Naive thymus-derived CD4-positive, alpha-beta T cell (primary cell): Measurements from ENCODE around the gene GNG12. TPM values are rescaled to one million over a fixed set of nuclear protein-coding genes. Genes with fewer than 3 reads are reported as not detected.

Source experiments
- ATAC-seq: fragments of 150-1000 bp; cut with Tn5 transposase; 2 replicates; pipeline ENCODE4 v1.10.0; 2021; ENCODE audit warnings: mild to moderate bottlenecking, moderate library complexity
- CTCF ChIA-PET: fragments of 350-600 bp; sonication (Branson Sonifier 250); formaldehyde crosslinking; loops from one replicate; lab custom pipeline; 2021; ENCODE audit warnings: antibody characterized with exemption; lab: Charles Lee
- POLR2A ChIA-PET: fragments of 350-600 bp; sonication (Branson Sonifier 250); formaldehyde crosslinking; loops from one replicate; lab custom pipeline; 2021; ENCODE audit warnings: antibody characterized with exemption, inconsistent platforms; lab: Charles Lee
- DNase-seq, 9 donors: peaks; one replicate each; pipeline versions ENCODE4 v3.0.0 to v3.0.0-alpha.2; 2020 to 2022; ENCODE audit warnings: mixed read lengths in 1 of 9
- H3K27ac ChIP-seq: one replicate; pipeline ENCODE4 v1.7.0; 2013; ENCODE audit warnings: mild to moderate bottlenecking, low read depth, low read length, moderate library complexity
- H3K27me3 ChIP-seq, 2 donors: one replicate each; pipeline ENCODE4 v1.7.0; 2013; ENCODE audit warnings: low read length in 2 of 2, mild to moderate bottlenecking in 2 of 2, moderate library complexity in 2 of 2; ENCODE audit not compliant: control insufficient read depth in 2 of 2, insufficient read depth in 2 of 2
- H3K36me3 ChIP-seq, 3 experiments: 1 replicate in 2 of 3; 2 replicates in 1 of 3; pipeline ENCODE4 v1.7.0; 2013; ENCODE audit warnings: low read length in 3 of 3, mild to moderate bottlenecking in 3 of 3, moderate library complexity in 1 of 3; ENCODE audit not compliant: insufficient read depth in 3 of 3, control insufficient read depth in 2 of 3
- H3K4me1 ChIP-seq, 2 donors: one replicate each; pipeline ENCODE4 v1.7.0; 2013; ENCODE audit warnings: low read length in 2 of 2, mild to moderate bottlenecking in 2 of 2, moderate library complexity in 1 of 2; ENCODE audit not compliant: control insufficient read depth in 2 of 2, insufficient read depth in 2 of 2
- H3K4me3 ChIP-seq: 2 replicates; pipeline ENCODE4 v1.7.0; 2013; ENCODE audit warnings: mild to moderate bottlenecking, low read length
- H3K9me3 ChIP-seq, 3 experiments: 1 replicate in 2 of 3; 2 replicates in 1 of 3; pipeline ENCODE4 v1.7.0; 2013; ENCODE audit warnings: low read length in 3 of 3; ENCODE audit not compliant: control insufficient read depth in 2 of 3
- H3K27ac Mint-ChIP-seq, 9 donors: one replicate each; pipeline ENCODE4 v1.8.0; 2020 to 2022; ENCODE audit warnings: mixed read lengths in 9 of 9, mild to moderate bottlenecking in 8 of 9, moderate library complexity in 5 of 9, inconsistent platforms in 2 of 9
- H3K27me3 Mint-ChIP-seq, 5 donors: one replicate each; pipeline ENCODE4 v1.8.0; 2021 to 2022; ENCODE audit warnings: mixed read lengths in 5 of 5, mild to moderate bottlenecking in 1 of 5
- H3K36me3 Mint-ChIP-seq, 5 donors: one replicate each; pipeline ENCODE4 v1.8.0; 2020 to 2022; ENCODE audit warnings: mixed read lengths in 5 of 5, mild to moderate bottlenecking in 3 of 5, inconsistent platforms in 1 of 5
- H3K4me1 Mint-ChIP-seq, 7 donors: one replicate each; pipeline ENCODE4 v1.8.0; 2020 to 2022; ENCODE audit warnings: mixed read lengths in 7 of 7, mild to moderate bottlenecking in 3 of 7, inconsistent platforms in 1 of 7
- H3K4me3 Mint-ChIP-seq, 10 donors: one replicate each; pipeline ENCODE4 v1.8.0; 2020 to 2022; ENCODE audit warnings: mild to moderate bottlenecking in 10 of 10, mixed read lengths in 10 of 10, moderate library complexity in 6 of 10, inconsistent platforms in 2 of 10
- H3K9me3 Mint-ChIP-seq, 11 donors: one replicate each; pipeline ENCODE4 v1.8.0; 2020 to 2022; ENCODE audit warnings: mixed read lengths in 11 of 11, mild to moderate bottlenecking in 4 of 11, inconsistent platforms in 1 of 11, moderate library complexity in 1 of 11
- intact Hi-C, 2 donors: fragments of 100-400 bp; cut with micrococcal nuclease; formaldehyde crosslinking; loops; one replicate each; pipeline ENCODE4 v1.15.1; 2023
- polyA plus RNA-seq, 2 donors: library from polyadenylated mRNA; unstranded; fragments of 300-500 nt; fragmentation: Illumina TruSeq; gene quantifications; one replicate each; pipeline ENCODE4 v1.2.3, GENCODE V29; 2021
- total RNA-seq, 6 experiments: library from RNA in 5 of 6; stranded (reverse) in 5 of 6; gene quantifications; 1 replicate in 5 of 6; 2 replicates in 1 of 6; pipeline ENCODE4 v1.2.3 and lab custom pipeline; 2021 to 2026

The GNG12 gene
- total and polyA plus RNA-seq, 7 experiments from 2014 or later: not detected

DNA sequence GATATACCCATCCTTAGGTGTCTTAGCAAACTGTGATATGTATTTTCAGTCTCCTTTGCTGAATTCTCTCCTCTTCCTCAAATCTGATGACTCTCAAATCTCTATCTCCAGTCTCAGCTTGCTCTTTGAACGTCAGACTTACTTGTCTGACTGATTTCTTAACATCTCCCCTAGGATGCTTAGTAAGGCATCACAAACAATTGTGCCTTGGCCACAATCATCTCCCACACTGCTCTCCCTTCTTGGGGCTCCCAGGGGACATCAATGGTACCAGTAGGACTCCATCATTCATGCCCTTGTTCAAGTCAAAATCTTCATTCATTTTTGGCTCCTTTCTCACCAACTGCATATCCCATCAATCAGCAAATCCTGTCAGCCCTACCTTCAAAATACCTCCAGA, 42.0 kb downstream of the GNG12 start:
- CTCF ChIA-PET: no interaction called here
- ATAC-seq: no peak
- H3K9me3 ChIP-seq: no peaks in the 10 kb centered on the region
- Mint-ChIP-seq H3K36me3 (no peaks in the 10 kb centered on the region), H3K4me1 (no peaks in the 10 kb centered on the region), H3K9me3 (no peaks in the 10 kb centered on the region), H3K4me3 (no peak overlapping the region), H3K27ac (no peak overlapping the region), H3K27me3 (peaks cover 2 to 16% (median 10%) of the 10 kb centered on the region in 5 donors)
- no peak for DNase-seq
- no peaks in the 10 kb centered on the region for H3K36me3 ChIP-seq
- POLR2A ChIA-PET: no interaction called here
- no peaks in the 10 kb centered on the region for H3K27me3 ChIP-seq
- intact Hi-C loops: no loop called here
- no peak overlapping the region for H3K27ac ChIP-seq
- H3K4me1 ChIP-seq: no peaks in the 10 kb centered on the region
- H3K4me3 ChIP-seq: no peak overlapping the region

DNA sequence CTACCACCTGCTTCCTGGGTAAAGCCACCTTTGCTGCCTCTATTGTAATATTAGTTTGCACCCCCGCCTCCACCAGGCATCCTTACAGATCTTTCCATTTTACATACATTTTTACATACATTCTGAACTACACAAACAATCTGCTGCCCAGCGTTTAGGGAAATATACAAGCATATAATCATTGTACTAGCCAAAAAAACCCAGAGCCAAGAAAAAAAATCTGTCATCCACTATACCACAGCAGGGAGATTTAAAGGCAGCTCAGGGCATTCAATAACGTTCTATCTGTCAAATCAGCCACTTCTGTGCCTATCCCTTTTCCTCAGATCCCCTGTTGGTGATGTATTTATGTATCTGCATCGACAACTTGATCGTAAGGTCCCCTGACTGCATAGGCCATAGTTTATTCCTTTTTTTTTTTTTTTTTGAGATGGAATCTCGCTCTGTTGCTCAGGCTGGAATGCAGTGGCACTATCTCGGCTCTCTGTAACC, 43.0 kb downstream of the GNG12 start:
- ATAC-seq (no peak), DNase-seq (no peak)
- no peak overlapping the region for H3K27ac Mint-ChIP-seq
- intact Hi-C loops: no loop called here
- H3K36me3 Mint-ChIP-seq: no peaks in the 10 kb centered on the region
- no peak overlapping the region for H3K4me3 Mint-ChIP-seq
- no peaks in the 10 kb centered on the region for H3K9me3 Mint-ChIP-seq
- Histone ChIP-seq H3K4me1 (no peaks in the 10 kb centered on the region), H3K27ac (no peak overlapping the region), H3K9me3 (no peaks in the 10 kb centered on the region), H3K27me3 (no peaks in the 10 kb centered on the region), H3K36me3 (no peaks in the 10 kb centered on the region), H3K4me3 (no peak overlapping the region)
- ChIA-PET POLR2A (no interaction called here), CTCF (interaction anchor here (0.6 kb wide), 1 partner anchor 926 kb away, joined by 3 read pairs; no protein-coding TSS in a partner anchor)
- no peaks in the 10 kb centered on the region for H3K4me1 Mint-ChIP-seq
- peaks cover 5 to 20% (median 12%) of the 10 kb centered on the region in 5 donors for H3K27me3 Mint-ChIP-seq

DNA sequence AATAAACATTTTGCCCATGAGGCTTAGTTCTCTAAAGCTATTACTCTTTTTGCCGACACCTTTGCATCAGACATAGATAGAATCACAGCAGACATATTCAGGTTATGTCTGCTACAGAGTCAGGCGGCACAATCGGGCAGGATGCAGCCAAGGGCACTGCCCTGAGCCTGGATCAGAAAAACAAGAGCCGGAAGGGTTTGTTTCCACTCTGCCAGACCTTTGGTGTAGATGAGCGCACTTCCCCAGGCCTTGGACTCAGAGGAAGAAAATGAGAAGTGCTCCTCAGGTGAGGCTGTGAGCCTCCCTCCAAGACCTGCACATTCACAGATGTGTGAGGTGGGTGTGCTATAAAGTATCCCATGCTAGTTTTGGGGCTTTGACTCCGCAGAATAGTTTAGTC, 43.7 kb downstream of the GNG12 start:
- Mint-ChIP-seq H3K27ac (no peak overlapping the region), H3K4me1 (no peaks in the 10 kb centered on the region), H3K36me3 (no peaks in the 10 kb centered on the region), H3K9me3 (no peaks in the 10 kb centered on the region), H3K27me3 (peaks cover 5 to 20% (median 12%) of the 10 kb centered on the region in 5 donors), H3K4me3 (no peak overlapping the region)
- POLR2A ChIA-PET: no interaction called here
- intact Hi-C loops: no loop called here
- CTCF ChIA-PET: no interaction called here
- Histone ChIP-seq H3K27me3 (no peaks in the 10 kb centered on the region), H3K36me3 (no peaks in the 10 kb centered on the region), H3K4me3 (no peak overlapping the region), H3K4me1 (no peaks in the 10 kb centered on the region), H3K9me3 (no peaks in the 10 kb centered on the region), H3K27ac (no peak overlapping the region)
- DNase-seq (no peak), ATAC-seq (no peak)

DNA sequence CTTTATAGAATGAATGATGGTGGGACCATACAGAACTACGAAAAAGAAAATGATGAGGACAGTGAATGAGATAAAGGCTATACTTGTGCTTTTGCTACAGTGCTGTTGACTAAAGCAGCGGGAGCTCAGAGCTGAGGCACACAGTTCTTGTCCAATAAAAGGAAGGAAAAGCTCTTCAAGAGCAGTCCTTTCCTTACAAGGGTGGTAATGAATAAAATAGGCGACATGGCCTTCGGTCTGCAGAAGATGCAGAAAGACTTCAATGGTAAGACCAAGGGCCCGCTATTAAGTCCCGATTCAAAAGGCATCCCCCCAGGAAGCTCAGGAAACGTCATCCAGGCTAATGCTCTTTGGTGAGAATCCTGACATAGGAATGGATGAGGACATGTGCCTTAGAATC, 44.4 kb downstream of the GNG12 start:
- H3K36me3 ChIP-seq: no peaks in the 10 kb centered on the region
- H3K4me3 Mint-ChIP-seq: no peak overlapping the region
- no peaks in the 10 kb centered on the region for H3K4me1 Mint-ChIP-seq
- no peaks in the 10 kb centered on the region for H3K27me3 ChIP-seq
- H3K4me3 ChIP-seq: no peak overlapping the region
- no peaks in the 10 kb centered on the region for H3K4me1 ChIP-seq
- CTCF ChIA-PET: no interaction called here
- H3K27ac Mint-ChIP-seq: no peak overlapping the region
- POLR2A ChIA-PET: no interaction called here
- H3K9me3 Mint-ChIP-seq: no peaks in the 10 kb centered on the region
- H3K9me3 ChIP-seq: no peaks in the 10 kb centered on the region
- intact Hi-C loops: no loop called here
- H3K36me3 Mint-ChIP-seq: no peaks in the 10 kb centered on the region
- no peak overlapping the region for H3K27ac ChIP-seq
- DNase-seq: no peak
- H3K27me3 Mint-ChIP-seq: peaks cover 5 to 20% (median 12%) of the 10 kb centered on the region in 5 donors
- ATAC-seq: no peak

DNA sequence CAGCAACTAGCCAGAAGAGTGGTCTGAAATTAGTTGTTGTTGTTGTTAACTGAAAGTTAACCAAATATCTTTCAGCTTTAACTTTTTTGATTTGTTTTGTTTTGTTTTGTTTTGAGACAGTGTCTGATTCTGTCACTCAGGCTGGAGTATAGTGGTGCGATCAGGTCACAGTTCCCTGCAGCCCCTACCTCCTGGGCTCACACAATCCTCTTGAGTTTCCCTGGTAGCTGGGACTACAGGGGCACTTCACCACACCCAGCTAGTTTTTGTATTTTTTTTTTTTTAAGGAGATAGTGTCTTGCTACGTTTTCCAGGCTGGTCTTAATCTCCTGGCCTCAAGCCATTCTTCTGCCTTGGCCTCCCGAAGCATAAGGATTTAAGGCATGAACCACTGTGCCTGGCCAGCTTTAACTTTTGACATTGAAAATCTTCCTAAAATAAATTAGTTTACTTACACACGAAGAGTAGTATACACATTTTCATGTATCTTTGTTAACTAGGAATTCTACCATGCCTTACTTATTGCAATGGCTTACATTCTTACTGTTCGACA, 45.0 kb downstream of the GNG12 start:
- H3K4me3 ChIP-seq: no peak overlapping the region
- ATAC-seq (no peak), DNase-seq (no peak)
- H3K27me3 ChIP-seq: no peaks in the 10 kb centered on the region
- intact Hi-C loops: no loop called here
- no peaks in the 10 kb centered on the region for H3K36me3 Mint-ChIP-seq
- no peaks in the 10 kb centered on the region for H3K4me1 ChIP-seq
- ChIA-PET POLR2A (no interaction called here), CTCF (interaction anchor here (1.1 kb wide), 1 partner anchor 22 kb away, joined by 5 read pairs; no protein-coding TSS in a partner anchor)
- H3K36me3 ChIP-seq: no peaks in the 10 kb centered on the region
- no peak overlapping the region for H3K27ac ChIP-seq
- no peak overlapping the region for H3K27ac Mint-ChIP-seq
- H3K4me3 Mint-ChIP-seq: no peak overlapping the region
- H3K4me1 Mint-ChIP-seq: no peaks in the 10 kb centered on the region
- no peaks in the 10 kb centered on the region for H3K9me3 Mint-ChIP-seq
- no peaks in the 10 kb centered on the region for H3K9me3 ChIP-seq
- H3K27me3 Mint-ChIP-seq: peaks cover 5 to 20% (median 8%) of the 10 kb centered on the region in 5 donors

DNA sequence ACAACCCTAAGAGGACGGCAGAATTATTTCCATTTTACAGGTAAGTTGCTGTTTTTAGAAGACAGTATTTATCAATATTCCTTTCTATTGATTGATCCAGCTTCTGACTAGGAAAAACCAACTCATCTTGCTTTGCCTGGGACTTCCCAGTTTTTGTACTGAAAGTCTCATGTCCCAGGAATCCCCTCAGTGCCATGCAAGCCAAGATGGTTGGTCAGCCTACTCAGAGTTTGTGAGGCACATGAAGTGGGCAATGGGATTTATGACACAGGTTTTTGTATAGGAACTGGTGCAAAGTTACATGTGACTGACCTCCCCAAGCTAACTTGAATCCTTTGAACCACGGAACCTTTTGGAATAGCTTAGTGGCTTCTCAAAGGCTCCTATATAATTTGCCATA, 45.5 kb downstream of the GNG12 start:
- Histone ChIP-seq H3K4me1 (no peaks in the 10 kb centered on the region), H3K4me3 (no peak overlapping the region), H3K27me3 (no peaks in the 10 kb centered on the region), H3K27ac (no peak overlapping the region), H3K9me3 (no peaks in the 10 kb centered on the region), H3K36me3 (no peaks in the 10 kb centered on the region)
- ChIA-PET POLR2A (no interaction called here), CTCF (interaction anchor here (1.1 kb wide), 1 partner anchor 21 kb away, joined by 5 read pairs; no protein-coding TSS in a partner anchor)
- Mint-ChIP-seq H3K9me3 (no peaks in the 10 kb centered on the region), H3K36me3 (no peaks in the 10 kb centered on the region), H3K27ac (no peak overlapping the region), H3K4me1 (no peaks in the 10 kb centered on the region), H3K4me3 (no peak overlapping the region), H3K27me3 (peaks cover 5 to 20% (median 8%) of the 10 kb centered on the region in 5 donors)
- ATAC-seq (no peak), DNase-seq (no peak)
- intact Hi-C loops: no loop called here
